Left hindlimb (tissue), 1 donor: Measurements from ENCODE around the gene ETHE1.
"Not testable (repeated sequence)": the region's sequence is repeated elsewhere in the genome, so short reads cannot be mapped to it uniquely, and the experiment has no call there.

Source experiments
- DNase-seq: peaks from one replicate; pipeline ENCODE4 v3.0.0-alpha.2; 2018

The ETHE1 gene

GRCh38 chr19:43522929-43523328, 4.1 kb downstream of the ETHE1 start:
- no peak for DNase-seq

GRCh38 chr19:43519436-43520088, 7.4 kb downstream of the ETHE1 start:
- peak; percentile 84 for DNase-seq

- DNase-seq = no peak
These were observed 8.9 kb downstream of the ETHE1 start for GRCh38 chr19:43518051-43518450.

- not testable (repeated sequence) for DNase-seq
These were observed 14.6 kb downstream of the ETHE1 start for GRCh38 chr19:43512399-43512798.

GRCh38 chr19:43511324-43511723, 15.7 kb downstream of the ETHE1 start:
- no peak for DNase-seq

- no peak for DNase-seq
These were observed 16.3 kb downstream of the ETHE1 start for GRCh38 chr19:43510713-43511112.

GRCh38 chr19:43507880-43508279, 19.1 kb downstream of the ETHE1 start:
- no peak for DNase-seq

- no peak for DNase-seq
These were observed 20.4 kb downstream of the ETHE1 start for GRCh38 chr19:43506629-43507028.

GRCh38 chr19:43505941-43506340, 21.1 kb downstream of the ETHE1 start:
- no peak for DNase-seq

- no peak for DNase-seq
These were observed 21.9 kb downstream of the ETHE1 start for GRCh38 chr19:43505186-43505456.

- DNase-seq = no peak
These were observed 22.4 kb downstream of the ETHE1 start, which contains the start of gene PHLDB3 for GRCh38 chr19:43504426-43505185. Gene PHLDB3, minus strand, starts transcription at chr19:43504746. Its CDS starts 628 bp downstream, at chr19:43504118.

- peak; percentile 95 for DNase-seq
These were observed 23.2 kb downstream of the ETHE1 start for GRCh38 chr19:43503501-43504425.

- no peak for DNase-seq
These were observed 24.5 kb downstream of the ETHE1 start for GRCh38 chr19:43502419-43502976.

GRCh38 chr19:43501661-43502418, 25.2 kb downstream of the ETHE1 start:
- DNase-seq = no peak

GRCh38 chr19:43499042-43499441, 28.0 kb downstream of the ETHE1 start:
- no peak for DNase-seq

GRCh38 chr19:43498233-43498842, 28.7 kb downstream of the ETHE1 start:
- DNase-seq = no peak

GRCh38 chr19:43496960-43497359, 30.0 kb downstream of the ETHE1 start:
- DNase-seq = no peak

- no peak for DNase-seq
These were observed 31.9 kb downstream of the ETHE1 start for GRCh38 chr19:43495082-43495481.

- DNase-seq = no peak
These were observed 36.2 kb downstream of the ETHE1 start for GRCh38 chr19:43490759-43491158.

- DNase-seq = no peak
These were observed 36.9 kb downstream of the ETHE1 start for GRCh38 chr19:43489979-43490599.

GRCh38 chr19:43489310-43489709, 37.7 kb downstream of the ETHE1 start:
- no peak for DNase-seq

GRCh38 chr19:43488179-43488578, 38.8 kb downstream of the ETHE1 start:
- no peak for DNase-seq
